GM12874 (cell line): ENCODE measurements around the gene CASQ2.

ENCODE experiments used
- CTCF ChIP-seq: IDR thresholded peaks from 2 replicates; pipeline ENCODE4 v1.5.1; 2011; ENCODE audit warnings: low read depth, mild to moderate bottlenecking, control low read depth, low read length, moderate library complexity; ENCODE audit not compliant: insufficient read depth

Gene CASQ2

GRCh38 chr1:115762779-115763178 is 5.7 kb downstream of the CASQ2 start:
- no peak for TF ChIP-seq CTCF

GRCh38 chr1:115761601-115762302 is 6.8 kb downstream of the CASQ2 start:
- TF ChIP-seq CTCF: no peak

- TF ChIP-seq CTCF: no peak
Measured at GRCh38 chr1:115757856-115758255, 10.7 kb downstream of the CASQ2 start.

- no peak for TF ChIP-seq CTCF
Measured at GRCh38 chr1:115757326-115757725, 11.2 kb downstream of the CASQ2 start.

GRCh38 chr1:115755456-115756370 is 12.8 kb downstream of the CASQ2 start:
- TF ChIP-seq CTCF: no peak

- TF ChIP-seq CTCF: no peak
Measured at GRCh38 chr1:115753830-115754229, 14.7 kb downstream of the CASQ2 start.

- TF ChIP-seq CTCF: no peak
Measured at GRCh38 chr1:115753361-115753760, 15.2 kb downstream of the CASQ2 start.
